HCT116 (cell line): Measurements from ENCODE around the gene GLCE. TPM values are rescaled to one million over a fixed set of nuclear protein-coding genes. Genes with fewer than 3 reads are reported as not detected.

ENCODE experiments used
- ATAC-seq: fragments of 200-7000 bp; cut with Tn5 transposase; 2 replicates; pipeline ENCODE4 v1.9.1; 2020; ENCODE audit warnings: mild to moderate bottlenecking, moderate library complexity
- BruUV-seq: library from RNA; stranded (reverse); fragments of 400-500 nt; replicated peaks from 2 replicates; lab custom pipeline; 2021; lab: Mats Ljungman, UMichigan
- CTCF ChIA-PET: fragments of 300-600 bp; sonication (Branson Sonifier 250); formaldehyde crosslinking; loops from one replicate; lab custom pipeline; 2021; ENCODE audit warnings: antibody characterized with exemption; lab: Charles Lee
- POLR2A ChIA-PET: fragments of 300-600, 350-600 bp; sonication (Branson Sonifier 250); formaldehyde crosslinking; loops from one replicate; lab custom pipeline; 2021; ENCODE audit warnings: antibody characterized with exemption; lab: Charles Lee
- RAD21 ChIA-PET, 2 experiments: fragments of 300-600 bp; sonication (Branson Sonifier 250); formaldehyde crosslinking; loops; one replicate each; lab custom pipeline; 2023; ENCODE audit warnings: low total read pairs in 2 of 2; ENCODE audit not compliant: uncharacterized antibody in 2 of 2, unreplicated experiment in 2 of 2, low non-redundant PET in 1 of 2; lab: Charles Lee
- DNase-seq: peaks from one replicate; pipeline ENCODE4 v3.0.0-alpha.2; 2010; ENCODE audit warnings: low read depth, low spot score
- H2AFZ ChIP-seq: fragments of 200-600 bp; shearing (Covaris generic), sonication (generic); 2 replicates; pipeline ENCODE4 v1.6.1; 2017; ENCODE audit warnings: low read depth, mixed run types, mixed read lengths, antibody characterized with exemption, low read length; ENCODE audit not compliant: poor library complexity, severe bottlenecking
- H3K27ac ChIP-seq: 2 replicates; pipeline ENCODE4 v1.5.1; 2012; ENCODE audit warnings: low read depth, low read length
- H3K27me3 ChIP-seq: fragments of 200-600 bp; sonication (generic); 2 replicates; pipeline ENCODE4 v1.6.1; 2016; ENCODE audit warnings: mixed run types, low read length, mixed read lengths; ENCODE audit not compliant: insufficient read depth
- H3K36me3 ChIP-seq, 2 experiments: fragments of 200-500 bp in 1 of 2; fragments of 200-600 bp in 1 of 2; sonication (Bioruptor generic) in 1 of 2; sonication (generic) in 1 of 2; 2 replicates each; pipeline versions ENCODE4 v1.5.1 to v1.6.1; 2014 to 2016; ENCODE audit warnings: low read length in 2 of 2, inconsistent platforms in 1 of 2, mixed read lengths in 1 of 2, mixed run types in 1 of 2; ENCODE audit not compliant: insufficient read depth in 2 of 2, control insufficient read depth in 1 of 2
- H3K4me1 ChIP-seq, 2 experiments: fragments of 200-600 bp in 1 of 2; sonication (generic) in 1 of 2; 2 replicates each; pipeline versions ENCODE4 v1.5.1 to v1.6.1; 2012 to 2017; ENCODE audit warnings: low read length in 2 of 2, inconsistent platforms in 1 of 2, mild to moderate bottlenecking in 1 of 2, mixed read lengths in 1 of 2, mixed run types in 1 of 2, moderate library complexity in 1 of 2; ENCODE audit not compliant: insufficient read depth in 2 of 2, control insufficient read depth in 1 of 2
- H3K4me2 ChIP-seq: fragments of 200-600 bp; sonication (generic); 2 replicates; pipeline ENCODE4 v1.6.1; 2017; ENCODE audit warnings: mixed run types, low read length, mixed read lengths
- H3K4me3 ChIP-seq, 2 experiments: fragments of 200-600 bp in 1 of 2; sonication (generic) in 1 of 2; replicated peaks in 1 of 2; 2 replicates each; pipeline ENCODE4 v1.5.1; 2011 to 2016; ENCODE audit warnings: low read length in 2 of 2, control low read depth in 1 of 2, low read depth in 1 of 2, mild to moderate bottlenecking in 1 of 2, mixed read lengths in 1 of 2, mixed run types in 1 of 2
- H3K79me2 ChIP-seq: fragments of 200-600 bp; sonication (generic); 2 replicates; pipeline ENCODE4 v1.6.1; 2017; ENCODE audit warnings: mild to moderate bottlenecking, mixed run types, low read length, moderate library complexity, mixed read lengths; ENCODE audit not compliant: insufficient read depth
- H3K9ac ChIP-seq: fragments of 200-600 bp; sonication (generic); 2 replicates; pipeline ENCODE4 v1.6.1; 2016; ENCODE audit warnings: low read length, mixed read lengths
- H3K9me2 ChIP-seq: fragments of 200-600 bp; sonication (generic), shearing (Covaris generic); 2 replicates; pipeline ENCODE4 v1.6.1; 2017; ENCODE audit warnings: mixed run types, mild to moderate bottlenecking, moderate library complexity; ENCODE audit not compliant: insufficient read depth
- H3K9me3 ChIP-seq, 2 experiments: fragments of 200-500 bp in 1 of 2; fragments of 200-600 bp in 1 of 2; sonication (Bioruptor generic) in 1 of 2; sonication (generic) in 1 of 2; 2 replicates each; pipeline ENCODE4 v1.6.1; 2014 to 2017; ENCODE audit warnings: low read length in 2 of 2, mixed read lengths in 2 of 2, inconsistent platforms in 1 of 2, low read depth in 1 of 2, mild to moderate bottlenecking in 1 of 2, mixed run types in 1 of 2, moderate library complexity in 1 of 2; ENCODE audit not compliant: control insufficient read depth in 1 of 2, insufficient read depth in 1 of 2
- H4K20me1 ChIP-seq: fragments of 200-600 bp; sonication (generic), shearing (Covaris generic); 2 replicates; pipeline ENCODE4 v1.6.1; 2017; ENCODE audit warnings: mixed run types, mild to moderate bottlenecking, moderate library complexity; ENCODE audit not compliant: insufficient read depth
- CEBPB ChIP-seq: IDR thresholded peaks from 2 replicates; pipeline ENCODE4 v1.6.1; 2012; ENCODE audit warnings: low read depth
- EZH2 ChIP-seq: fragments of 200-600 bp; sonication (generic); IDR thresholded peaks from 2 replicates; pipeline ENCODE4 v1.6.1; 2017; ENCODE audit warnings: antibody characterized with exemption, mixed run types
- FOSL1 ChIP-seq: IDR thresholded peaks from 2 replicates; pipeline ENCODE4 v1.6.1; 2012; ENCODE audit warnings: low read depth
- POLR2AphosphoS5 ChIP-seq: IDR thresholded peaks from 2 replicates; pipeline ENCODE4 v1.6.1; 2011; ENCODE audit warnings: mild to moderate bottlenecking, low read depth, low read length, moderate library complexity
- RAD21 ChIP-seq: IDR thresholded peaks from 2 replicates; pipeline ENCODE4 v1.6.1; 2012; ENCODE audit warnings: low read depth, mild to moderate bottlenecking
- SIN3A ChIP-seq: IDR thresholded peaks from 2 replicates; pipeline ENCODE4 v1.6.1; 2012; ENCODE audit warnings: low read depth
- SP1 ChIP-seq: IDR thresholded peaks from 2 replicates; pipeline ENCODE4 v1.6.1; 2012; ENCODE audit warnings: low read depth
- TCF7L2 ChIP-seq: IDR thresholded peaks from 2 replicates; pipeline ENCODE4 v1.7.0; 2011; ENCODE audit warnings: borderline replicate concordance, inconsistent platforms; ENCODE audit not compliant: insufficient read depth, insufficient read length; ENCODE audit errors: extremely low read depth
- intact Hi-C: fragments of 100-400 bp; cut with micrococcal nuclease; formaldehyde crosslinking; loops from 2 replicates; pipeline ENCODE4 v1.10.0; 2022
- total RNA-seq: library from RNA; stranded (reverse); gene quantifications from one replicate; pipeline ENCODE4 v1.2.1, GENCODE V29; 2021; ENCODE audit not compliant: unreplicated experiment
- TF ChIP-seq, protein P1 (sequence below): IDR thresholded peaks from 2 replicates; pipeline ENCODE4 v1.6.1; 2011; ENCODE audit warnings: mild to moderate bottlenecking, low read length, moderate library complexity; ENCODE audit not compliant: insufficient replicate concordance; ENCODE audit errors: extremely low read depth
- TF ChIP-seq, protein P2 (sequence below): IDR thresholded peaks from 2 replicates; pipeline ENCODE4 v1.6.1; 2012
- TF ChIP-seq, protein P3 (sequence below), 3 experiments: fragments of 200-600 bp in 1 of 3; sonication (generic) in 1 of 3; IDR thresholded peaks in 2 of 3; conservative IDR thresholded peaks in 1 of 3; 2 replicates each; pipeline ENCODE4 v1.5.1; 2012 to 2017; ENCODE audit warnings: low read depth in 2 of 3, low read length in 2 of 3, antibody characterized with exemption in 1 of 3, borderline replicate concordance in 1 of 3, control low read depth in 1 of 3, mild to moderate bottlenecking in 1 of 3, mixed read lengths in 1 of 3, mixed run types in 1 of 3, moderate library complexity in 1 of 3; ENCODE audit not compliant: insufficient read depth in 1 of 3

The GLCE gene
- total RNA-seq, 1 experiment from 2014 or later: 22.2 TPM

DNA sequence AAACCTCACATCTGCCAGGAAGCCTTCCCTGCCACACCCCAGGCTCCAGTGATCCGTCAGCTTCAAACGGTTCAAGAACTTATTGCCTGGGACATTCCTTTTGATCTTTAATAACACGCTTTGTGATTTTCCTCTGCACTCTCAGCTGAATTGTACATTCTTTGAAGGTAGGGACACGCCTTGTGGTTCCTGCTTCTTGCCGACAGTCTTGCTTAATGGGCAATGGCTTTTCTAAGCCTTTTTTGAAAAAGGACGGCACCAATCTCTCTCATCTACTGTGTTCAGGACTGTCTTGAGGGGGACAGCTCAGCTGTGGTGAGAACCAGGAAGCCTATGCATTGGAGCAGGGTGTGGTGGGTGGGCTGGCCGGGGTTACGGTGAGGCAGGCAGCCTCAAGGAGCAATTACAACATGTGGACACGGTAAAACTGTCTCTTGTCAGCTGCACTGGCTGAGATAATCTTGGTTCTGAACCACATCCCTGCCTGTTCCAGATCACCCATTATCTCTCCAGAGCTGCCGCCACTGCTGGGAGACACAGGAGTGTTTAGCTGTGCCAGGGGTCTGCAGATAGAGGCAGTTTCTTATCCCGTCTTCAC is 46.0 kb upstream of the GLCE start:
- Histone ChIP-seq H4K20me1 (no peaks in the 10 kb centered on the region), H3K79me2 (no peaks in the 10 kb centered on the region), H3K9ac (no peak overlapping the region), H3K4me3 (no peak overlapping the region), H2AFZ (peak overlapping the region; percentile 50), H3K36me3 (no peaks in the 10 kb centered on the region), H3K9me2 (no peaks in the 10 kb centered on the region), H3K4me2 (peak overlapping the region; percentile 25), H3K27me3 (peaks cover 11% of the 10 kb centered on the region; the same call in 1 of the 2 replicates), H3K9me3 (no peaks in the 10 kb centered on the region), H3K4me1 (peaks cover 5 to 12% of the 10 kb centered on the region in 2 experiments; a peak in 3 of 4 replicates), H3K27ac (no peak overlapping the region)
- ATAC-seq: peak; percentile 67
- ChIA-PET CTCF (no interaction called here), RAD21 (no interaction called here), POLR2A (no interaction called here)
- peak; percentile 1 for DNase-seq
- TF ChIP-seq EZH2: no peak
- TF ChIP-seq TCF7L2: peak; percentile 80
- intact Hi-C loops: no loop called here
- no TSS peak for BruUV-seq

DNA sequence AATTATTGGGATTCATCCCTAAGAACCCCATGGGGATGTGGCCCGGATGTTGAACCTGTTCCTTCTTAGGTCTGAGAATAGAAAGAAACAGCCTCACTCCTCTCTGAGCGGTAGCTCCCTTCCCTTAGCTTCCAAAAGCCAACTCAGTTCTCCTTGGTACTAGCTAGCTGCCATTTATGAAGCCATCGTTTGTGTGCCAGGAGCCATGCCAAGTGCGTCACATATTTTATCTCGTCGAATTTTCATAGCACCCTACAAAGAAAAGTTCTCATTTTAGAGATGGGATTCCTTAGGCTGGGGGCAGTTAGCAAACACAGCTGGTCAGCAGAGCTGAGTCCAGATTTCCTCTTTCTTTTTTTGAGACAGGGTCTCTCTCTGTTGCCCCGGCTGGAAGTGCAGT is 45.4 kb upstream of the GLCE start:
- ATAC-seq: no peak
- POLR2A ChIA-PET: no interaction called here
- TF ChIP-seq, protein P1, sequence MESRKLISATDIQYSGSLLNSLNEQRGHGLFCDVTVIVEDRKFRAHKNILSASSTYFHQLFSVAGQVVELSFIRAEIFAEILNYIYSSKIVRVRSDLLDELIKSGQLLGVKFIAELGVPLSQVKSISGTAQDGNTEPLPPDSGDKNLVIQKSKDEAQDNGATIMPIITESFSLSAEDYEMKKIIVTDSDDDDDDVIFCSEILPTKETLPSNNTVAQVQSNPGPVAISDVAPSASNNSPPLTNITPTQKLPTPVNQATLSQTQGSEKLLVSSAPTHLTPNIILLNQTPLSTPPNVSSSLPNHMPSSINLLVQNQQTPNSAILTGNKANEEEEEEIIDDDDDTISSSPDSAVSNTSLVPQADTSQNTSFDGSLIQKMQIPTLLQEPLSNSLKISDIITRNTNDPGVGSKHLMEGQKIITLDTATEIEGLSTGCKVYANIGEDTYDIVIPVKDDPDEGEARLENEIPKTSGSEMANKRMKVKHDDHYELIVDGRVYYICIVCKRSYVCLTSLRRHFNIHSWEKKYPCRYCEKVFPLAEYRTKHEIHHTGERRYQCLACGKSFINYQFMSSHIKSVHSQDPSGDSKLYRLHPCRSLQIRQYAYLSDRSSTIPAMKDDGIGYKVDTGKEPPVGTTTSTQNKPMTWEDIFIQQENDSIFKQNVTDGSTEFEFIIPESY: no peak
- no peak for TF ChIP-seq CEBPB
- TF ChIP-seq, protein P2, sequence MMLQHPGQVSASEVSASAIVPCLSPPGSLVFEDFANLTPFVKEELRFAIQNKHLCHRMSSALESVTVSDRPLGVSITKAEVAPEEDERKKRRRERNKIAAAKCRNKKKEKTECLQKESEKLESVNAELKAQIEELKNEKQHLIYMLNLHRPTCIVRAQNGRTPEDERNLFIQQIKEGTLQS: no peak
- no peak for TF ChIP-seq TCF7L2
- no peak for TF ChIP-seq FOSL1
- no peak for TF ChIP-seq SIN3A
- no peak for TF ChIP-seq RAD21
- TF ChIP-seq, protein P3, sequence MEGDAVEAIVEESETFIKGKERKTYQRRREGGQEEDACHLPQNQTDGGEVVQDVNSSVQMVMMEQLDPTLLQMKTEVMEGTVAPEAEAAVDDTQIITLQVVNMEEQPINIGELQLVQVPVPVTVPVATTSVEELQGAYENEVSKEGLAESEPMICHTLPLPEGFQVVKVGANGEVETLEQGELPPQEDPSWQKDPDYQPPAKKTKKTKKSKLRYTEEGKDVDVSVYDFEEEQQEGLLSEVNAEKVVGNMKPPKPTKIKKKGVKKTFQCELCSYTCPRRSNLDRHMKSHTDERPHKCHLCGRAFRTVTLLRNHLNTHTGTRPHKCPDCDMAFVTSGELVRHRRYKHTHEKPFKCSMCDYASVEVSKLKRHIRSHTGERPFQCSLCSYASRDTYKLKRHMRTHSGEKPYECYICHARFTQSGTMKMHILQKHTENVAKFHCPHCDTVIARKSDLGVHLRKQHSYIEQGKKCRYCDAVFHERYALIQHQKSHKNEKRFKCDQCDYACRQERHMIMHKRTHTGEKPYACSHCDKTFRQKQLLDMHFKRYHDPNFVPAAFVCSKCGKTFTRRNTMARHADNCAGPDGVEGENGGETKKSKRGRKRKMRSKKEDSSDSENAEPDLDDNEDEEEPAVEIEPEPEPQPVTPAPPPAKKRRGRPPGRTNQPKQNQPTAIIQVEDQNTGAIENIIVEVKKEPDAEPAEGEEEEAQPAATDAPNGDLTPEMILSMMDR (IDR thresholded peaks at IDR 0.05 in 2 of 3, conservative IDR thresholded peaks at IDR 0.05 in 1 of 3; ENCODE audit: borderline replicate concordance in 1 of 3, insufficient read depth in 1 of 3, low read depth in 2 of 3, low read length in 2 of 3): no peak
- no peak for TF ChIP-seq POLR2AphosphoS5
- no peak for TF ChIP-seq SP1

More for the DNA sequence above, 45.4 kb upstream of the GLCE start:
- no peaks in the 10 kb centered on the region for H4K20me1 ChIP-seq
- peaks cover 11% of the 10 kb centered on the region; the same call in 1 of the 2 replicates for H3K27me3 ChIP-seq
- no peak overlapping the region for H2AFZ ChIP-seq
- no peaks in the 10 kb centered on the region for H3K36me3 ChIP-seq
- H3K27ac ChIP-seq: no peak overlapping the region
- H3K9me3 ChIP-seq: no peaks in the 10 kb centered on the region
- no peak overlapping the region for H3K4me2 ChIP-seq
- no peak overlapping the region for H3K4me3 ChIP-seq
- intact Hi-C loops: no loop called here
- ChIA-PET RAD21 (no interaction called here), CTCF (no interaction called here)
- DNase-seq: no peak
- no TSS peak for BruUV-seq
- peaks cover 5 to 12% of the 10 kb centered on the region in 2 experiments; a peak in 3 of 4 replicates for H3K4me1 ChIP-seq
- no peaks in the 10 kb centered on the region for H3K79me2 ChIP-seq
- H3K9ac ChIP-seq: no peak overlapping the region
- H3K9me2 ChIP-seq: no peaks in the 10 kb centered on the region
